Mucosa of rectum (tissue), 2 donors: ENCODE measurements around the gene C9orf153.

Experiments used
- H3K27ac ChIP-seq, 2 donors: one replicate each; pipeline ENCODE4 v1.7.0; 2013; ENCODE audit warnings: inconsistent platforms in 2 of 2, low read depth in 2 of 2, low read length in 2 of 2
- H3K27me3 ChIP-seq, 2 donors: one replicate each; pipeline ENCODE4 v1.7.0; 2013; ENCODE audit warnings: low read length in 2 of 2; ENCODE audit not compliant: control insufficient read depth in 2 of 2, insufficient read depth in 2 of 2
- H3K36me3 ChIP-seq, 2 donors: one replicate each; pipeline ENCODE4 v1.7.0; 2013; ENCODE audit warnings: low read length in 2 of 2; ENCODE audit not compliant: control insufficient read depth in 2 of 2, insufficient read depth in 2 of 2
- H3K4me1 ChIP-seq, 2 donors: one replicate each; pipeline ENCODE4 v1.7.0; 2013; ENCODE audit warnings: low read length in 2 of 2, mild to moderate bottlenecking in 1 of 2; ENCODE audit not compliant: control insufficient read depth in 2 of 2, insufficient read depth in 2 of 2
- H3K4me3 ChIP-seq, 2 donors: one replicate each; pipeline ENCODE4 v1.7.0; 2013; ENCODE audit warnings: low read length in 2 of 2
- H3K9ac ChIP-seq, 2 donors: one replicate each; pipeline ENCODE4 v1.7.0; 2013; ENCODE audit warnings: low read length in 2 of 2, low read depth in 1 of 2, mild to moderate bottlenecking in 1 of 2
- H3K9me3 ChIP-seq, 2 donors: one replicate each; pipeline ENCODE4 v1.7.0; 2013; ENCODE audit warnings: low read length in 2 of 2; ENCODE audit not compliant: control insufficient read depth in 2 of 2
- donor health status: healthy.
- donor health status: Normal muscosa, but diverticular disease.

C9orf153 gene

DNA sequence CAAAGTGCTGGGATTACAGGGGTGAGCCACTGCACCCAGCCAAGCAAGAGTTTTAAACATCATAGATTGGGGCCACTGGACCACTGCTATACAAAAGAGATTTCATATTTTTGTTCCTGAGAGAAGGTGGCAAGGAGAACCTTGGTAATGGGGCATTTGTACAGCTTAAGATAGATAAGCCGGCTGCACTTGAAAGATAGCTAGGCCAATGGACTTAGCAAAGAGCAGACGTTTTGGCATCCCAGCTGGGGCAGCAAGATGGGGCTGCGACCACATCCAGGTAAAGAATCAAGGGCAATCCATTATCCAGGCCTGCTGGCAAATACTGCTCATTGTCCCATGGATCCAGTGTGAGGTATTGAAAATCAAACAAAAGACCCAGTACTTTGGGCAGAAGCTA lies 26.8 kb upstream of the C9orf153 start:
- Histone ChIP-seq H3K4me1 (peaks cover 8 to 9% of the 10 kb centered on the region in 2 donors), H3K27ac (no peak overlapping the region), H3K36me3 (peaks cover 9% of the 10 kb centered on the region in 2 donors), H3K4me3 (no peak overlapping the region), H3K9ac (no peak overlapping the region), H3K9me3 (no peaks in the 10 kb centered on the region), H3K27me3 (no peaks in the 10 kb centered on the region)

DNA sequence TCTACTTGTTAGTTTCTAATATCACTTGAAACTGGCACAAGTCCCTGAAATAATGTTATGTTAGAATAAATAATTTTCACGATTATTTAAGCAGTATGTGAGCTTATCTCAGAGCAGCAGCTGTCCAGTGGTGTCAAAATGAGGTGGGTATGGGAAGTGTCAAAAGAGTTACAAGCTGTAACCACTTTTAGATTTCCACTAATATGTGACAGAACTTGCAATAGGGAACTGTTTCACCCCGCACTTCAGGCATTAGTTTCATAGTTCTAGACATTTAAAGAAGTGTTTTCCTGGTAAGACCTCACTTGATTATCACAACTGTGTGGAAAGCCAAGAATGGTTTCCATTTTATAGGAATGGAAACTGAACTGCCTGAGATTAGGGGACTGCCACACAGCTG lies 25.8 kb upstream of the C9orf153 start:
- Histone ChIP-seq H3K4me3 (no peak overlapping the region), H3K9ac (no peak overlapping the region), H3K36me3 (peaks cover 6 to 9% of the 10 kb centered on the region in 2 donors), H3K4me1 (peaks cover 10 to 13% of the 10 kb centered on the region in 2 donors), H3K27ac (no peak overlapping the region), H3K27me3 (no peaks in the 10 kb centered on the region), H3K9me3 (no peaks in the 10 kb centered on the region)

DNA sequence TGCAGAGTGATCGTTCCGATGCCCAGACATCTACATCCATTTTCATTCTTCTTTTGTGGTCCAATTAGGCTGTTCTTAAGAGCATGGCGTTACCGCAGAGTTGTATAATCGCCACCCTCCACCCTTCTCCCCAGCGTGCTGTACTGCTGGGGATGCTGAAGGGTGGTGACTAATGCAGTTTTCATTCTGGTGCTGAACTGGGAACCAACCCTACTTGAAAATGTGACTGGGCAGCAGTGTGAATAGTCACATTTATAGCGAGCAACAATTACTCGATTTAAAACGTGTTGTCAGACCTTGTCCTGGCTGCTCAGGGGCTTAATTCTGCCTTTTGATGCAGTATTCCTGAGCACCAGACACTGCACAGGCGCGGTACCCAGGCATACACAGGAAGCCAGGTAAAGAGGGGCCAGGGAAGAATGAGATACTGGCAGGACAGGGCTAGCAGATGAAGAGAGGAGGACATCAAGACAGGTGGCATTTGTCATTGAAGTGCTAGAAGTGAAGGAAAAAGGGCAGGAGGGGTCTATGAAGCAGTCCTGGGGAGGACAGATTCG lies 23.6 kb upstream of the C9orf153 start:
- peak overlapping the region; percentile 97 to 98 for H3K27ac ChIP-seq
- H3K4me1 ChIP-seq: peaks cover 10 to 13% of the 10 kb centered on the region in 2 donors
- H3K36me3 ChIP-seq: peaks cover 2 to 14% of the 10 kb centered on the region in 2 donors
- H3K9me3 ChIP-seq: no peaks in the 10 kb centered on the region
- peak overlapping the region; percentile 94 to 98 for H3K4me3 ChIP-seq
- no peaks in the 10 kb centered on the region for H3K27me3 ChIP-seq
- peak overlapping the region; percentile 88 to 96 for H3K9ac ChIP-seq

DNA sequence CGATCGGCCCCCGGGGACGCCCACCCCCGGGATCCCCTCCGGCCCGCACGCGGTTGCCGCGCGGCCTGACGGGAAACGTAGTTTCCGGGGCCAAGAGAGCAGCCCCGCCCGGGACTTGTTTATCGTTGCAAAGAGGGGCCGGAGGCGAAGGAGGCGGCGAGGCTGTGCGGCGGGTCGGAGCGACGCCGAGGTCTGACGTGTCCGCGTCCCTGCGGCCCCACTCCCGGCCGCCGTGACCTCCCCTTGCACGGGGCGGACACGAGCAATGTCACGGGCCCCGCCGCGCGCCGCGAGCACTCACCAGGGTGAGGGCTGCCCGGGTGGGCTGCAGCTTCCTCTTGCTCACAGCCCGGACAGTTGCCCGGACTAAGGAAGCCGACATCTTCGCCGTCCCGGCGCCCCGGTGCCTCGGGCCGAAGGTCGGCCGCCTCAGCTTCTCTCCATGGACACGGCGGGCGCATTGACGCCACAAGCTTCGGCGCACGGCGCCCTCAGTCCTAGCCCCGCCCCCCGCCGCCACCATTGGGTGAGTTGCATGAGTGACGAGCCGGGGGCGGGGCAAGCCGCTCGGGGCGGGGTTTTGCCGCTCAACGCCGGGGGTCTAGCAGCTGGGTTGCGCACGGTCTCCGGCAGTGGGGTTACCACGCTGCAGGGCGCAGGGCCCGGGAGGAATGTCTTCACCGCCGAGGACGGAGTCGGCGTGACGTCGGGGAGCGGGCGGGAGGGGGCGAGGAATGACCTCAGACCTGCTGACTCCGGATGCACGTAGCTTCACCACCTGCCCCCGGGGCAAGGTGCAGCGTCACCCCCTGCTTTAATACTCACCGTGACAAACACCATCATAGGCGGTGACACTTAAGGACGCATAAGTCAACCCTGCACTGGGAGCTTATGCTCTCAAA lies 22.9 kb upstream of the C9orf153 start, which contains the start of gene ISCA1:
Gene ISCA1 (minus strand): TSS at position 462 of the 902 bp plus-strand sequence. CDS start 80 bp downstream, at position 382.
- Histone ChIP-seq H3K4me1 (peaks cover 10 to 13% of the 10 kb centered on the region in 2 donors), H3K4me3 (peak within 1 kb of the TSS; percentile 94 to 98), H3K36me3 (peaks cover 0 to 11% of the 10 kb centered on the region in 2 donors), H3K9ac (peak within 1 kb of the TSS; percentile 88 to 96), H3K9me3 (no peaks in the 10 kb centered on the region), H3K27ac (peak within 1 kb of the TSS; percentile 97 to 98), H3K27me3 (no peaks in the 10 kb centered on the region)

DNA sequence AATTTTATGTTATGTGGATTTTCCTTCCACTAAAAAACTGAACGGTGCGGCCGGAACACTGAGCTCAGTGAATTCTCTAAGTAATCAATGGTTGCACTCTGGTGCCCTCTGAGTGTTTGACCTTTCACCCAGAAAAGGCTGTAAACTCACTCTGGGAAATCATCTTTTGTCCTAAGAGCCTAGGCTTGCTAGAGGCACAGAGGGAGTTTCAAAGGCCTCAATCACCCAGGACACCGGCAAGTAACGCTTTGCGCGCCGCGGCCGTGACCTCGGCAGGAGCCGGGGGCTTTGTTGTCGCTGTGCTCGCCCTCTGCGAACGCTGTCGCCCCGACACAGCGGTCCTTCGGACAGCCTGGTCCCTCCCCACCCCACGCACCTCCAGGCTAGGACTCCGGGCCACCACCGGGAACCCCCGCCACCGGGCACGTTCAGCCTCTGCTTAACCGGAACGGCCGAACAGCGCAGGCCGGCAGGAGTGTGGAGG lies 22.2 kb upstream of the C9orf153 start:
- Histone ChIP-seq H3K27ac (peak overlapping the region; percentile 97 to 98), H3K4me3 (peak overlapping the region; percentile 94 to 98), H3K9ac (peak overlapping the region; percentile 85 to 96), H3K4me1 (peaks cover 10 to 13% of the 10 kb centered on the region in 2 donors), H3K36me3 (peaks cover 0 to 11% of the 10 kb centered on the region in 2 donors), H3K9me3 (no peaks in the 10 kb centered on the region), H3K27me3 (no peaks in the 10 kb centered on the region)

DNA sequence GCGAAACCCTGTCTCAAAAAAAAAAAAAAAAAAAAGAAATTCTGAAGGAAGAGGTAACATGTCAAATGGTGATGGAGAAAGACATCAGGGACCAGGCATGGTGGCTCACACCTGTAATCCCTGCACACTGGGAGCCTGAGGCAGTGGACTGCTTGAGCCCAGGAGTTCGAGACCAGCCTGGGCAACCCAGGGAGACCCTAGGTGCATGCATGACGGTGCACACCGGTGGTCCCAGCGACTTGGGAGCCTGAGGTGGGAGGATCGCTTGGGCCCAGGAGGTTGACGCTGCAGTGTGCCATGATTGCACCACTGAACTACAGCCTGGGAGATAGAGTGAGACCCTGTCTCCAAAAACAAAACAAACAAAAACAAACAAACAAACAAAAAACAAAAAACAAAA lies 21.1 kb upstream of the C9orf153 start:
- no peak overlapping the region for H3K9ac ChIP-seq
- no peak overlapping the region for H3K27ac ChIP-seq
- H3K4me3 ChIP-seq: no peak overlapping the region
- no peaks in the 10 kb centered on the region for H3K9me3 ChIP-seq
- H3K36me3 ChIP-seq: peaks cover 2 to 11% of the 10 kb centered on the region in 2 donors
- peaks cover 10 to 13% of the 10 kb centered on the region in 2 donors for H3K4me1 ChIP-seq
- H3K27me3 ChIP-seq: no peaks in the 10 kb centered on the region

DNA sequence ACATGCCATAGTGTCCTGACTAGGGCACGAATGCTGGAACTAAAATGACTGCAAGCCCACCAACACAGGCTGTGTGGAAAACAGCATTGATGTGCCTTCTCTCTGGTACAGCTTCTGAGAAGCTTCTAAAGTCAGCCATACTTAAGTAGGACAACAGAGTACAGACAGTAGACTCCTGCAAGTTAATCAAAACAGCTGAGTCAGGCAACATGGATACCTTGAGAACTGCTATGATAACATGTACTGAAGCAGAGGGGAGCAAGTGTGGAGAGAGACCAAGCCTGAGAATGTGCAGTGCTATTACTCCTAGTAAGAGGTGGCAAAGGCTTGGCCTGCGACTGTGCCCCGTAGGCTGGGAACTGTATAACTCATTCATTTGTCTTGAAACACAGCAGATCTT lies 20.4 kb upstream of the C9orf153 start:
- Histone ChIP-seq H3K27ac (no peak overlapping the region), H3K4me1 (peaks cover 10 to 13% of the 10 kb centered on the region in 2 donors), H3K9ac (no peak overlapping the region), H3K27me3 (no peaks in the 10 kb centered on the region), H3K4me3 (no peak overlapping the region), H3K36me3 (peaks cover 2 to 11% of the 10 kb centered on the region in 2 donors), H3K9me3 (no peaks in the 10 kb centered on the region)

DNA sequence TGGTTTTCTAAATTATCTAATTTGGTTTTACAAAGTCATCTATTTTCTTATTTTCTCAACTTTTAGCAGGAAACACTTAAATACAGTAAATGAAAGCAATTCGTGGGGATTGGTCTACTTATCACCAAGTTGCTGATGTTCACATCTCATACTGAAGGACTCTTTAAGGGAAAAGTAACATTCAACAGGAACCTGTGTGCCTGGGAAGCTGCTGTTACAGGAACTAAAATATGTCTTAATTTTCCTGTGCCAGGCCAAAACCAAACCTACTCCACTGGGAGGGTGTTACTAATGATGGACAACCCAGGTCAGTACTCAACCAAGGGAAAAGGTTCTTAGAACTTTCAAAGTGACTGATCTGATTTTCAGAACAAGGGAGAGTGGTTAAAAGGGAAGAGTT lies 17.6 kb upstream of the C9orf153 start:
- Histone ChIP-seq H3K4me3 (no peak overlapping the region), H3K36me3 (peaks cover 13 to 20% of the 10 kb centered on the region in 2 donors), H3K27ac (no peak overlapping the region), H3K9ac (no peak overlapping the region), H3K27me3 (no peaks in the 10 kb centered on the region), H3K9me3 (no peaks in the 10 kb centered on the region), H3K4me1 (peaks cover 6% of the 10 kb centered on the region in 2 donors)

DNA sequence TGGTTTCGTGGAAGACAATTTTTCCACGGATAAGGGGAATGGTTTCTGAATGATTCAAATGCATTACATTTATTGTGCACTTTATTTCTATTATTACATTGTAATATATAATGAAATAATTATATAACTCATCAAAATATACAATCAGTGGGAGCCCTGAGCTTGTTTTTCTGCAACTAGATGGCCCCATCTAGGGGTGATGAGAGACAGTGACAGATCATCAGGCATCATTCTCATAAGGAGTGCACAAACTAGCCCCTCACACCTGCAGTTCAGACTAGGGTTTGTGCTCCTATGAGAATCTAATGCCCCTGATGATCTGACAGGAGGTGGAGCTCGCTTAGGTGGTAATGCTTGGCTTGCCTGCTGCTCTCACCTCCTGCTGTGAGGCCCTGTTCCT lies 16.5 kb upstream of the C9orf153 start:
- no peak overlapping the region for H3K4me3 ChIP-seq
- H3K9me3 ChIP-seq: no peaks in the 10 kb centered on the region
- H3K9ac ChIP-seq: no peak overlapping the region
- H3K4me1 ChIP-seq: peaks cover under 1 to 2% of the 10 kb centered on the region in 2 donors
- no peak overlapping the region for H3K27ac ChIP-seq
- peaks cover 20 to 28% of the 10 kb centered on the region in 2 donors for H3K36me3 ChIP-seq
- H3K27me3 ChIP-seq: no peaks in the 10 kb centered on the region
